GM23338 (cell line): ENCODE results near the gene MYO6. TPM values are rescaled to one million over a fixed set of nuclear protein-coding genes. Genes with fewer than 3 reads are reported as not detected.

ENCODE experiments used
- ATAC-seq: fragments of 200-7000 bp; cut with Tn5 transposase; 3 replicates; pipeline ENCODE4 v1.9.1; 2020
- DNase-seq: peaks from one replicate; pipeline ENCODE4 v3.0.0-alpha.2; 2015; ENCODE audit warnings: low spot score
- H2AFZ ChIP-seq: fragments of 200-600 bp; sonication (generic); 2 replicates; pipeline ENCODE4 v1.8.0; 2016; ENCODE audit warnings: antibody characterized with exemption, mild to moderate bottlenecking, moderate library complexity
- H3F3A ChIP-seq: fragments of 200-600 bp; sonication (generic); replicated peaks from 2 replicates; pipeline ENCODE4 v1.8.0; 2017; ENCODE audit warnings: antibody characterized with exemption, mixed run types, low read depth
- H3K27ac ChIP-seq: fragments of 200-600 bp; sonication (generic); 2 replicates; pipeline ENCODE4 v1.6.1; 2016; ENCODE audit warnings: low read depth
- H3K27me3 ChIP-seq: fragments of 200-600 bp; sonication (generic); 2 replicates; pipeline ENCODE4 v1.8.0; 2016; ENCODE audit warnings: mild to moderate bottlenecking, mixed run types, moderate library complexity; ENCODE audit not compliant: insufficient read depth
- H3K36me3 ChIP-seq: fragments of 200-600 bp; sonication (generic); 2 replicates; pipeline ENCODE4 v1.8.0; 2016; ENCODE audit warnings: mild to moderate bottlenecking; ENCODE audit not compliant: insufficient read depth
- H3K4me1 ChIP-seq: fragments of 200-600 bp; sonication (generic); 2 replicates; pipeline ENCODE4 v1.8.0; 2016; ENCODE audit warnings: mild to moderate bottlenecking, moderate library complexity; ENCODE audit not compliant: insufficient read depth
- H3K4me2 ChIP-seq: fragments of 200-600 bp; sonication (generic); 2 replicates; pipeline ENCODE4 v1.7.1; 2017; ENCODE audit warnings: mixed run types
- H3K4me3 ChIP-seq: fragments of 200-600 bp; sonication (generic); 2 replicates; pipeline ENCODE4 v1.6.1; 2016; ENCODE audit warnings: mixed run types
- H3K79me2 ChIP-seq: fragments of 200-600 bp; sonication (generic); replicated peaks from 2 replicates; pipeline ENCODE4 v1.8.0; 2017; ENCODE audit warnings: mild to moderate bottlenecking; ENCODE audit not compliant: insufficient read depth
- H3K9me2 ChIP-seq: fragments of 200-600 bp; sonication (generic); 2 replicates; pipeline ENCODE4 v1.8.0; 2017; ENCODE audit not compliant: insufficient read depth
- H4K20me1 ChIP-seq: fragments of 200-600 bp; sonication (generic); replicated peaks from 2 replicates; pipeline ENCODE4 v1.8.0; 2017; ENCODE audit warnings: mild to moderate bottlenecking; ENCODE audit not compliant: insufficient read depth
- H3K27ac Mint-ChIP-seq: 2 replicates; pipeline ENCODE4 v1.8.0; 2020; ENCODE audit warnings: inconsistent platforms, mild to moderate bottlenecking, moderate library complexity, mixed read lengths
- H3K27me3 Mint-ChIP-seq: 3 replicates; pipeline ENCODE4 v1.8.0; 2022; ENCODE audit warnings: low read depth, mild to moderate bottlenecking, moderate library complexity, mixed read lengths, inconsistent platforms; ENCODE audit not compliant: insufficient read depth, poor library complexity
- H3K36me3 Mint-ChIP-seq: 3 replicates; pipeline ENCODE4 v1.8.0; 2021; ENCODE audit warnings: low read depth, mild to moderate bottlenecking, inconsistent platforms, moderate library complexity, mixed read lengths
- H3K4me1 Mint-ChIP-seq: 3 replicates; pipeline ENCODE4 v1.8.0; 2020; ENCODE audit warnings: mild to moderate bottlenecking, inconsistent platforms, mixed read lengths
- H3K4me3 Mint-ChIP-seq: 3 replicates; pipeline ENCODE4 v1.8.0; 2021; ENCODE audit warnings: moderate library complexity, mild to moderate bottlenecking, inconsistent platforms, mixed read lengths
- H3K9me3 Mint-ChIP-seq: 3 replicates; pipeline ENCODE4 v1.8.0; 2020; ENCODE audit warnings: moderate library complexity, mild to moderate bottlenecking, inconsistent platforms, mixed read lengths
- CREB1 ChIP-seq: fragments of 250-450 bp; sonication (Bioruptor Pico); IDR thresholded peaks from 2 replicates; pipeline ENCODE4 v1.5.0; 2020; ENCODE audit warnings: low read depth, mild to moderate bottlenecking, moderate library complexity
- ETS1 ChIP-seq: IDR thresholded peaks from 2 replicates; pipeline ENCODE4 v1.6.1; 2016; ENCODE audit warnings: antibody characterized with exemption
- EZH2 ChIP-seq: fragments of 200-600 bp; sonication (generic); IDR thresholded peaks from one replicate; pipeline ENCODE4 v1.8.0; 2017; ENCODE audit warnings: antibody characterized with exemption, mild to moderate bottlenecking, low read depth; ENCODE audit not compliant: unreplicated experiment
- EZH2phosphoT487 ChIP-seq: fragments of 200-600 bp; sonication (generic); IDR thresholded peaks from one replicate; pipeline ENCODE4 v1.8.1; 2018; ENCODE audit warnings: antibody characterized with exemption; ENCODE audit not compliant: unreplicated experiment
- JUNB ChIP-seq: IDR thresholded peaks from one replicate; pipeline ENCODE4 v1.6.1; 2016; ENCODE audit warnings: antibody characterized with exemption; ENCODE audit not compliant: unreplicated experiment
- NANOG ChIP-seq: IDR thresholded peaks from 2 replicates; pipeline ENCODE4 v1.6.1; 2016; ENCODE audit warnings: antibody characterized with exemption, borderline replicate concordance
- POLR2AphosphoS5 ChIP-seq: IDR thresholded peaks from 2 replicates; pipeline ENCODE4 v1.6.1; 2016; ENCODE audit warnings: antibody characterized with exemption, low read depth
- STAT1 ChIP-seq: IDR thresholded peaks from one replicate; pipeline ENCODE4 v1.6.1; 2016; ENCODE audit warnings: antibody characterized with exemption; ENCODE audit not compliant: unreplicated experiment
- ZNF331 ChIP-seq: fragments of 250-450 bp; sonication (Bioruptor Pico); IDR thresholded peaks from 2 replicates; pipeline ENCODE4 v1.5.0; 2020; ENCODE audit warnings: low read depth, mild to moderate bottlenecking, moderate library complexity
- polyA plus RNA-seq: library from polyadenylated mRNA; unstranded; fragments of >200 nt; fragmentation: Nextera tagmentation; extraction: Ambion mirVana; gene quantifications from 2 replicates; pipeline ENCODE4 v1.2.1, GENCODE V29; 2016
- total RNA-seq: library from RNA; depleted of rRNA; stranded (reverse); fragments of >200 nt; shearing (Covaris generic); gene quantifications from 2 replicates; pipeline ENCODE4 v1.2.3, GENCODE V29; 2014
- TF ChIP-seq, protein P1 (sequence below): IDR thresholded peaks from one replicate; pipeline ENCODE4 v1.6.1; 2018; ENCODE audit warnings: antibody characterized with exemption; ENCODE audit not compliant: unreplicated experiment
- TF ChIP-seq, protein P2 (sequence below): fragments of 250-450 bp; sonication (Bioruptor Pico); IDR thresholded peaks from 2 replicates; pipeline ENCODE4 v1.5.0; 2020; ENCODE audit warnings: mild to moderate bottlenecking, moderate library complexity
- TF ChIP-seq, protein P3 (sequence below), 2 experiments: fragments of 200-600 bp in 1 of 2; sonication (generic) in 1 of 2; conservative IDR thresholded peaks; 2 replicates each; pipeline versions ENCODE4 v1.5.1 to v1.6.1; 2016 to 2017; ENCODE audit warnings: antibody characterized with exemption in 2 of 2, low read depth in 2 of 2, mild to moderate bottlenecking in 2 of 2, moderate library complexity in 1 of 2

MYO6 gene
- total and polyA plus RNA-seq, 2 experiments from 2014 or later = 21.8 to 33.0 TPM

- TF ChIP-seq EZH2 (no peak), EZH2phosphoT487 (no peak), ZNF331 (CRISPR knock-in tag) (no peak), NANOG (no peak)
These were observed 115.4 kb downstream of the MYO6 start (continued) for GRCh38 chr6:75864446-75864845.

DNA sequence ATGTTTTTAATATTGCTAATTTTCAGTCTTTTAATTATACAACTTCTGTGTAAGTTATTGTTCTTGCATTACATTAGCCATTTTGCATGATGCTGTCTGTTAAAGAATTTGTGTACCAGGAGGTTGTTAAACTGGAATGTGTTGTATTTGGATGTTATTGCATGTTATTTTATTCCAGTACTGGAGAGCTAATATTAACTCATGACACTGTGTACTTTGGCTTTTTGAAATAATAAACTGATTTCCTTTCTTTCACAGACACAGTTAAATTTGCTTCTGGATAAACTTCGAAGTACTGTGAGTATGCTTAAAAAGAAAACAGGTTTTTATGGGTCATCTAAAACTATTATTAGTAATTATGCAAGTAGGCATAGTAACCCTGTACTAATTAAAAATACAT is 121.3 kb downstream of the MYO6 start:
- Mint-ChIP-seq H3K27me3 (no peaks in the 10 kb centered on the region), H3K4me1 (peaks cover 10% of the 10 kb centered on the region), H3K9me3 (no peaks in the 10 kb centered on the region), H3K4me3 (no peak overlapping the region), H3K36me3 (no peaks in the 10 kb centered on the region; the same call in 2 of the 3 replicates), H3K27ac (no peak overlapping the region)
- no peak overlapping the region for H3K27ac ChIP-seq
- H3K9me2 ChIP-seq = no peaks in the 10 kb centered on the region
- H3K4me2 ChIP-seq = no peak overlapping the region
- no peak overlapping the region for H3K4me3 ChIP-seq
- H3K27me3 ChIP-seq = no peaks in the 10 kb centered on the region
- 0 out of 2 replicates have a peak, but pooled peaks cover 2% of the 10 kb centered on the region for H4K20me1 ChIP-seq
- H3F3A ChIP-seq = no peaks in the 10 kb centered on the region
- no peaks in the 10 kb centered on the region for H3K79me2 ChIP-seq
- no peak overlapping the region for H2AFZ ChIP-seq
- ATAC-seq (no peak), DNase-seq (no peak)
- peaks cover 5% of the 10 kb centered on the region; the same call in 1 of the 2 replicates for H3K36me3 ChIP-seq
- peaks cover 8% of the 10 kb centered on the region; the same call in 1 of the 2 replicates for H3K4me1 ChIP-seq
- no peak for TF ChIP-seq JUNB
- TF ChIP-seq CREB1 (CRISPR knock-in tag) = no peak
- TF ChIP-seq POLR2AphosphoS5 = no peak
- TF ChIP-seq ETS1 = no peak
- TF ChIP-seq, protein P1, sequence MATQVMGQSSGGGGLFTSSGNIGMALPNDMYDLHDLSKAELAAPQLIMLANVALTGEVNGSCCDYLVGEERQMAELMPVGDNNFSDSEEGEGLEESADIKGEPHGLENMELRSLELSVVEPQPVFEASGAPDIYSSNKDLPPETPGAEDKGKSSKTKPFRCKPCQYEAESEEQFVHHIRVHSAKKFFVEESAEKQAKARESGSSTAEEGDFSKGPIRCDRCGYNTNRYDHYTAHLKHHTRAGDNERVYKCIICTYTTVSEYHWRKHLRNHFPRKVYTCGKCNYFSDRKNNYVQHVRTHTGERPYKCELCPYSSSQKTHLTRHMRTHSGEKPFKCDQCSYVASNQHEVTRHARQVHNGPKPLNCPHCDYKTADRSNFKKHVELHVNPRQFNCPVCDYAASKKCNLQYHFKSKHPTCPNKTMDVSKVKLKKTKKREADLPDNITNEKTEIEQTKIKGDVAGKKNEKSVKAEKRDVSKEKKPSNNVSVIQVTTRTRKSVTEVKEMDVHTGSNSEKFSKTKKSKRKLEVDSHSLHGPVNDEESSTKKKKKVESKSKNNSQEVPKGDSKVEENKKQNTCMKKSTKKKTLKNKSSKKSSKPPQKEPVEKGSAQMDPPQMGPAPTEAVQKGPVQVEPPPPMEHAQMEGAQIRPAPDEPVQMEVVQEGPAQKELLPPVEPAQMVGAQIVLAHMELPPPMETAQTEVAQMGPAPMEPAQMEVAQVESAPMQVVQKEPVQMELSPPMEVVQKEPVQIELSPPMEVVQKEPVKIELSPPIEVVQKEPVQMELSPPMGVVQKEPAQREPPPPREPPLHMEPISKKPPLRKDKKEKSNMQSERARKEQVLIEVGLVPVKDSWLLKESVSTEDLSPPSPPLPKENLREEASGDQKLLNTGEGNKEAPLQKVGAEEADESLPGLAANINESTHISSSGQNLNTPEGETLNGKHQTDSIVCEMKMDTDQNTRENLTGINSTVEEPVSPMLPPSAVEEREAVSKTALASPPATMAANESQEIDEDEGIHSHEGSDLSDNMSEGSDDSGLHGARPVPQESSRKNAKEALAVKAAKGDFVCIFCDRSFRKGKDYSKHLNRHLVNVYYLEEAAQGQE = no peak
- TF ChIP-seq, protein P2, sequence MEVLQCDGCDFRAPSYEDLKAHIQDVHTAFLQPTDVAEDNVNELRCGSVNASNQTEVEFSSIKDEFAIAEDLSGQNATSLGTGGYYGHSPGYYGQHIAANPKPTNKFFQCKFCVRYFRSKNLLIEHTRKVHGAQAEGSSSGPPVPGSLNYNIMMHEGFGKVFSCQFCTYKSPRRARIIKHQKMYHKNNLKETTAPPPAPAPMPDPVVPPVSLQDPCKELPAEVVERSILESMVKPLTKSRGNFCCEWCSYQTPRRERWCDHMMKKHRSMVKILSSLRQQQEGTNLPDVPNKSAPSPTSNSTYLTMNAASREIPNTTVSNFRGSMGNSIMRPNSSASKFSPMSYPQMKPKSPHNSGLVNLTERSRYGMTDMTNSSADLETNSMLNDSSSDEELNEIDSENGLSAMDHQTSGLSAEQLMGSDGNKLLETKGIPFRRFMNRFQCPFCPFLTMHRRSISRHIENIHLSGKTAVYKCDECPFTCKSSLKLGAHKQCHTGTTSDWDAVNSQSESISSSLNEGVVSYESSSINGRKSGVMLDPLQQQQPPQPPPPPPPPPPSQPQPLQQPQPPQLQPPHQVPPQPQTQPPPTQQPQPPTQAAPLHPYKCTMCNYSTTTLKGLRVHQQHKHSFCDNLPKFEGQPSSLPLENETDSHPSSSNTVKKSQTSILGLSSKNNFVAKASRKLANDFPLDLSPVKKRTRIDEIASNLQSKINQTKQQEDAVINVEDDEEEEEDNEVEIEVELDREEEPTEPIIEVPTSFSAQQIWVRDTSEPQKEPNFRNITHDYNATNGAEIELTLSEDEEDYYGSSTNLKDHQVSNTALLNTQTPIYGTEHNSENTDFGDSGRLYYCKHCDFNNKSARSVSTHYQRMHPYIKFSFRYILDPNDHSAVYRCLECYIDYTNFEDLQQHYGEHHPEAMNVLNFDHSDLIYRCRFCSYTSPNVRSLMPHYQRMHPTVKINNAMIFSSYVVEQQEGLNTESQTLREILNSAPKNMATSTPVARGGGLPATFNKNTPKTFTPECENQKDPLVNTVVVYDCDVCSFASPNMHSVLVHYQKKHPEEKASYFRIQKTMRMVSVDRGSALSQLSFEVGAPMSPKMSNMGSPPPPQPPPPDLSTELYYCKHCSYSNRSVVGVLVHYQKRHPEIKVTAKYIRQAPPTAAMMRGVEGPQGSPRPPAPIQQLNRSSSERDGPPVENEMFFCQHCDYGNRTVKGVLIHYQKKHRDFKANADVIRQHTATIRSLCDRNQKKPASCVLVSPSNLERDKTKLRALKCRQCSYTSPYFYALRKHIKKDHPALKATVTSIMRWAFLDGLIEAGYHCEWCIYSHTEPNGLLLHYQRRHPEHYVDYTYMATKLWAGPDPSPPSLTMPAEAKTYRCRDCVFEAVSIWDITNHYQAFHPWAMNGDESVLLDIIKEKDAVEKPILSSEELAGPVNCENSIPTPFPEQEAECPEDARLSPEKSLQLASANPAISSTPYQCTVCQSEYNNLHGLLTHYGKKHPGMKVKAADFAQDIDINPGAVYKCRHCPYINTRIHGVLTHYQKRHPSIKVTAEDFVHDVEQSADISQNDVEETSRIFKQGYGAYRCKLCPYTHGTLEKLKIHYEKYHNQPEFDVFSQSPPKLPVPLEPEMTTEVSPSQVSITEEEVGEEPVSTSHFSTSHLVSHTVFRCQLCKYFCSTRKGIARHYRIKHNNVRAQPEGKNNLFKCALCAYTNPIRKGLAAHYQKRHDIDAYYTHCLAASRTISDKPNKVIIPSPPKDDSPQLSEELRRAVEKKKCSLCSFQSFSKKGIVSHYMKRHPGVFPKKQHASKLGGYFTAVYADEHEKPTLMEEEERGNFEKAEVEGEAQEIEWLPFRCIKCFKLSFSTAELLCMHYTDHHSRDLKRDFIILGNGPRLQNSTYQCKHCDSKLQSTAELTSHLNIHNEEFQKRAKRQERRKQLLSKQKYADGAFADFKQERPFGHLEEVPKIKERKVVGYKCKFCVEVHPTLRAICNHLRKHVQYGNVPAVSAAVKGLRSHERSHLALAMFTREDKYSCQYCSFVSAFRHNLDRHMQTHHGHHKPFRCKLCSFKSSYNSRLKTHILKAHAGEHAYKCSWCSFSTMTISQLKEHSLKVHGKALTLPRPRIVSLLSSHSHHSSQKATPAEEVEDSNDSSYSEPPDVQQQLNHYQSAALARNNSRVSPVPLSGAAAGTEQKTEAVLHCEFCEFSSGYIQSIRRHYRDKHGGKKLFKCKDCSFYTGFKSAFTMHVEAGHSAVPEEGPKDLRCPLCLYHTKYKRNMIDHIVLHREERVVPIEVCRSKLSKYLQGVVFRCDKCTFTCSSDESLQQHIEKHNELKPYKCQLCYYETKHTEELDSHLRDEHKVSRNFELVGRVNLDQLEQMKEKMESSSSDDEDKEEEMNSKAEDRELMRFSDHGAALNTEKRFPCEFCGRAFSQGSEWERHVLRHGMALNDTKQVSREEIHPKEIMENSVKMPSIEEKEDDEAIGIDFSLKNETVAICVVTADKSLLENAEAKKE (CRISPR knock-in tag) = no peak
- TF ChIP-seq, protein P3, sequence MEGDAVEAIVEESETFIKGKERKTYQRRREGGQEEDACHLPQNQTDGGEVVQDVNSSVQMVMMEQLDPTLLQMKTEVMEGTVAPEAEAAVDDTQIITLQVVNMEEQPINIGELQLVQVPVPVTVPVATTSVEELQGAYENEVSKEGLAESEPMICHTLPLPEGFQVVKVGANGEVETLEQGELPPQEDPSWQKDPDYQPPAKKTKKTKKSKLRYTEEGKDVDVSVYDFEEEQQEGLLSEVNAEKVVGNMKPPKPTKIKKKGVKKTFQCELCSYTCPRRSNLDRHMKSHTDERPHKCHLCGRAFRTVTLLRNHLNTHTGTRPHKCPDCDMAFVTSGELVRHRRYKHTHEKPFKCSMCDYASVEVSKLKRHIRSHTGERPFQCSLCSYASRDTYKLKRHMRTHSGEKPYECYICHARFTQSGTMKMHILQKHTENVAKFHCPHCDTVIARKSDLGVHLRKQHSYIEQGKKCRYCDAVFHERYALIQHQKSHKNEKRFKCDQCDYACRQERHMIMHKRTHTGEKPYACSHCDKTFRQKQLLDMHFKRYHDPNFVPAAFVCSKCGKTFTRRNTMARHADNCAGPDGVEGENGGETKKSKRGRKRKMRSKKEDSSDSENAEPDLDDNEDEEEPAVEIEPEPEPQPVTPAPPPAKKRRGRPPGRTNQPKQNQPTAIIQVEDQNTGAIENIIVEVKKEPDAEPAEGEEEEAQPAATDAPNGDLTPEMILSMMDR (conservative IDR thresholded peaks at IDR 0.05; ENCODE audit: low read depth in 2 of 2) = no peak
- TF ChIP-seq NANOG = no peak
- no peak for TF ChIP-seq ZNF331 (CRISPR knock-in tag)
- no peak for TF ChIP-seq STAT1
- no peak for TF ChIP-seq EZH2
- TF ChIP-seq EZH2phosphoT487 = no peak
